Osteoblast (primary cell): ENCODE results near the gene MAB21L4. TPM values are rescaled to one million over a fixed set of nuclear protein-coding genes. Genes with fewer than 3 reads are reported as not detected.
A peak's percentile ranks its signal among the peaks of the same experiment; 100 is the strongest.

Source experiments
- DNase-seq: peaks from one replicate; pipeline ENCODE4 v3.0.0; 2011; ENCODE audit warnings: low spot score, mixed read lengths; ENCODE audit not compliant: insufficient read length; ENCODE audit errors: missing footprints
- H2AFZ ChIP-seq: 2 replicates; pipeline ENCODE4 v1.6.0; 2011; ENCODE audit warnings: mild to moderate bottlenecking, low read length
- H3K27ac ChIP-seq: 2 replicates; pipeline ENCODE4 v1.5.1; 2011; ENCODE audit warnings: mild to moderate bottlenecking, low read depth, low read length, moderate library complexity
- H3K27me3 ChIP-seq: 2 replicates; pipeline ENCODE4 v1.6.0; 2012; ENCODE audit warnings: mild to moderate bottlenecking, control low read depth, inconsistent platforms, low read length, moderate library complexity; ENCODE audit not compliant: insufficient read depth
- H3K36me3 ChIP-seq: 2 replicates; pipeline ENCODE4 v1.5.1; 2011; ENCODE audit warnings: mild to moderate bottlenecking, low read length, control low read depth, moderate library complexity; ENCODE audit not compliant: insufficient read depth
- H3K4me1 ChIP-seq: 2 replicates; pipeline ENCODE4 v1.5.1; 2011; ENCODE audit warnings: mild to moderate bottlenecking, low read length, control low read depth, moderate library complexity; ENCODE audit not compliant: insufficient read depth
- H3K4me2 ChIP-seq: 2 replicates; pipeline ENCODE4 v1.6.0; 2011; ENCODE audit warnings: mild to moderate bottlenecking, low read length; ENCODE audit not compliant: insufficient read depth
- H3K4me3 ChIP-seq: fragments of 200-600 bp; sonication (generic); 3 replicates; pipeline ENCODE4 v1.5.1; 2012; ENCODE audit warnings: mild to moderate bottlenecking, low read length, inconsistent platforms; ENCODE audit not compliant: insufficient read depth
- H3K79me2 ChIP-seq: 2 replicates; pipeline ENCODE4 v1.6.0; 2012; ENCODE audit warnings: mild to moderate bottlenecking, low read length, control low read depth, inconsistent platforms; ENCODE audit not compliant: insufficient read depth
- H3K9me3 ChIP-seq: 2 replicates; pipeline ENCODE4 v1.5.1; 2011; ENCODE audit warnings: low read depth, low read length, control low read depth
- H4K20me1 ChIP-seq: 2 replicates; pipeline ENCODE4 v1.6.0; 2012; ENCODE audit warnings: mild to moderate bottlenecking, low read length, control low read depth; ENCODE audit not compliant: insufficient read depth
- CTCF ChIP-seq: IDR thresholded peaks from 2 replicates; pipeline ENCODE4 v1.5.1; 2011; ENCODE audit warnings: mild to moderate bottlenecking, low read depth, low read length, moderate library complexity; ENCODE audit errors: extremely low read depth
- total RNA-seq: library from RNA; depleted of rRNA; stranded (reverse); fragments of >200 nt; gene quantifications from 2 replicates; pipeline ENCODE4 v1.2.3, GENCODE V29; 2012

The MAB21L4 gene
- total RNA-seq, 1 donor, result not detected

- H4K20me1 ChIP-seq, result no peaks in the 10 kb centered on the region
- TF ChIP-seq CTCF, result no peak
- H3K27ac ChIP-seq, result no peak overlapping the region
- H3K4me1 ChIP-seq, result no peaks in the 10 kb centered on the region
- H3K79me2 ChIP-seq, result no peaks in the 10 kb centered on the region
- H3K27me3 ChIP-seq, result peaks cover 10% of the 10 kb centered on the region
- H3K4me3 ChIP-seq, result no peak overlapping the region
- peak; percentile 44 for DNase-seq
- H2AFZ ChIP-seq, result no peak overlapping the region
- no peaks in the 10 kb centered on the region for H3K36me3 ChIP-seq
- H3K9me3 ChIP-seq, result no peaks in the 10 kb centered on the region
- H3K4me2 ChIP-seq, result no peak overlapping the region
These were observed 11.7 kb downstream of the MAB21L4 start for GRCh38 chr2:240884221-240884620.

- Histone ChIP-seq H3K9me3 (no peaks in the 10 kb centered on the region), H3K79me2 (no peaks in the 10 kb centered on the region), H3K36me3 (no peaks in the 10 kb centered on the region), H4K20me1 (no peaks in the 10 kb centered on the region), H3K27me3 (peaks cover 10% of the 10 kb centered on the region), H3K4me3 (no peak overlapping the region), H3K4me1 (no peaks in the 10 kb centered on the region), H3K4me2 (no peak overlapping the region), H3K27ac (no peak overlapping the region), H2AFZ (no peak overlapping the region)
- DNase-seq, result no peak
- no peak for TF ChIP-seq CTCF
These were observed 14.0 kb downstream of the MAB21L4 start for GRCh38 chr2:240881913-240882312.

GRCh38 chr2:240879105-240879504 lies 16.9 kb downstream of the MAB21L4 start:
- TF ChIP-seq CTCF, result no peak
- Histone ChIP-seq H3K27ac (no peak overlapping the region), H3K9me3 (no peaks in the 10 kb centered on the region), H4K20me1 (no peaks in the 10 kb centered on the region), H3K36me3 (no peaks in the 10 kb centered on the region), H3K79me2 (no peaks in the 10 kb centered on the region), H2AFZ (no peak overlapping the region), H3K27me3 (peaks cover 10% of the 10 kb centered on the region), H3K4me1 (no peaks in the 10 kb centered on the region), H3K4me3 (no peak overlapping the region), H3K4me2 (no peak overlapping the region)
- peak; percentile 50 for DNase-seq

- no peak for TF ChIP-seq CTCF
- Histone ChIP-seq H3K4me3 (no peak overlapping the region), H2AFZ (no peak overlapping the region), H4K20me1 (no peaks in the 10 kb centered on the region), H3K79me2 (no peaks in the 10 kb centered on the region), H3K27me3 (peaks cover 10% of the 10 kb centered on the region), H3K9me3 (no peaks in the 10 kb centered on the region), H3K27ac (no peak overlapping the region), H3K36me3 (no peaks in the 10 kb centered on the region), H3K4me1 (no peaks in the 10 kb centered on the region), H3K4me2 (no peak overlapping the region)
- peak; percentile 78 for DNase-seq
These were observed 17.5 kb downstream of the MAB21L4 start for GRCh38 chr2:240878341-240878936.
